HG03135 (cell line): Measurements from ENCODE around the gene PCBP4.

ENCODE experiments used
- ATAC-seq: cut with Tn5 transposase; IDR thresholded peaks from one replicate; pipeline ENCODE4 v1.9.1; 2021; ENCODE audit warnings: mild to moderate bottlenecking, moderate library complexity; ENCODE audit not compliant: unreplicated experiment

Gene PCBP4

DNA sequence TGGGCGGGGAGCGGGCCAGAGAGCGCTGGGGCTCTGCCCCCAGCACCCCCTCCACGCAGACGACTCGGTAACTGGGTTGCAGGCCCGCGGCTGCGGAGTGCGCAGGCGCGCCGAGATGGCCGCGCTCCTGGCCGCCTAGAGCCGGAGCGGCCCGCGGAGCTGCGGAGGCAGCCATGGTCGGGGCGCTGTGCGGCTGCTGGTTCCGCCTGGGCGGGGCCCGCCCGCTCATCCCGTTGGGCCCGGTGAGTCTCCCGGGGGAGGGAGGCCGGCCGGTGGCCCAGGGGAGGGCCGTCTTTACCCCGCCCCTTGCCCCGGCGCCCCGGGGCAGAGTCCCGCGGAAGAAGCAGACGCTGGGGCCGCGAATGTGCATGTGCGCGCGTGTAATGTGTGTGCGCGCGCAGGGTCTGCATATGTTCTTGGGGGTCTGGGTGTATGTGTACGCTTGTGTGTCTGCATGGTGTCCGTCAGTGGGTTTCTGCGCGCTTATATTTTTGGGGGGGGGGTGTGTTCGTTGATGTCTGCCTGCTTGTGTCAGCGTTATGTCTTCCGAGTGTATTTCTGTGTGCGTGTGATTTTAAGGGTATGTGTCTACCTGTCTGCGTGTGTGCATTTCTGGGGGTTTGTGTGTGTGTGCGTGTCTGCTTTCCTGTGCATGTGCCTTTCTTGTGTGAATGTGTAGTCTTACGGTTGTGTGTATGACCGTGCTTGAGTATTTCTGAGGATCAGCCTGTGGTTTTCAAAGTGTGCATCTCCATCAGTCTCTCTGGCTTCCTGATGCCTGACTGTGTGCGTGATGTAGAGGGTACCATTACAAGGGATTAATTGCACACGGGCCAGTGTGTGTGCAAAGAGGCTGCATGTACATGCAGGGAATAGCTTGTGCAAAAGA is 8.0 kb upstream of the PCBP4 start, which contains the start of gene ABHD14A:
TSS of gene ABHD14A (plus strand) at position 102 of the 889 bp plus-strand sequence. CDS start at position 174, 72 bp downstream.
- ATAC-seq = peak; percentile 61

DNA sequence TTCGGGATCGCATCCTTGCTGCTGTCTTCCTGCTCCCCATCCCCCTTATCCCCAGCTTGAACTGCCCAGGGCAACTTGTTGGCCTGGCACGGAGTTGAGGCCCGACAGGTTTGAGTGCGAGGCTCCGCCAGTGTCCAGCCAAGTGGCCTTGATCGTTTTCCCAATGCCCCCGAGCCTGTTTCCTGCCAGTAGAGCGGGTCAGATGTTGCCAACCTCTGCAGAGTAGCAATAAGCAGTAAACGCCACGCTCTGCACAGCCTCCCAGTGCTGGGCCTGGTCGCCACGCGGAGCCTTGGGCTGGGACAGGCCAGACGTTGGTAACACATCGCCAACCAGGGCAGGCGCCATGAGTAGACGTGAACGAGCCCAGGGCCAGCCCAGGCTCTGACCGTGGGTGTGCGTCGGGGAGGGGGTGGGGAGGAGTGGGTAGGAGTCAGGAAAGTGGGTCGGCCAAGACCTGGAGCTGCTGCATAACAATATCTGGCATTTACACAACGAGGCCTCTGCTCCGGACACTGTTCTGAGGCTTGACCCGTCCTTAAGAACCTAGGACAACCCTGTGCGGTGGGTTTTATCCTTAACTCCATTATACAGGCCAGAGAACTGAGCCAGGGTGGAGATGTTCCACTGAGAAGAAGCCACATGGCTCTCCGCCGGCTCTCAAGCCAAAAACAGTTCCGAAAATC is 7.2 kb upstream of the PCBP4 start:
- ATAC-seq = peak; percentile 2

DNA sequence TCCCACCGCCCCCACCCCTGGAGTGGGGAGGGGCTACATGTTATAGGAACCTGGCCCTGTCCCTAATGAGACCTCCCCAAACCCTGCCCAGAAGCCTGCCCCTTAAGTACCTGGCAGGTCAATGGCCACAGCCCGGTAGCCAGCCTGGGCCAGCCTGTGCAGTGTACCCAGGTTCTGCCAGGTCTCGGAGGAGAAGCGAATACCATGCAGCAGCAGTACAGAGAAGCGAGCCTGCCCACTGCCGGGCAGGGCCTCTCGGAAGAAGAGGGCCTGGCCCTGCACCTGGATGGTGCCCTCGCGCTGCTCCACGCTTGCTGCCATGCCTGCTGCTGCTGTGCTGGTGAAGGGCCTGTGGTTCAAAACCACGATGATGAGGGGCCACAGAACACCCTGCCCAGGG is 4.1 kb upstream of the PCBP4 start:
- no peak for ATAC-seq

DNA sequence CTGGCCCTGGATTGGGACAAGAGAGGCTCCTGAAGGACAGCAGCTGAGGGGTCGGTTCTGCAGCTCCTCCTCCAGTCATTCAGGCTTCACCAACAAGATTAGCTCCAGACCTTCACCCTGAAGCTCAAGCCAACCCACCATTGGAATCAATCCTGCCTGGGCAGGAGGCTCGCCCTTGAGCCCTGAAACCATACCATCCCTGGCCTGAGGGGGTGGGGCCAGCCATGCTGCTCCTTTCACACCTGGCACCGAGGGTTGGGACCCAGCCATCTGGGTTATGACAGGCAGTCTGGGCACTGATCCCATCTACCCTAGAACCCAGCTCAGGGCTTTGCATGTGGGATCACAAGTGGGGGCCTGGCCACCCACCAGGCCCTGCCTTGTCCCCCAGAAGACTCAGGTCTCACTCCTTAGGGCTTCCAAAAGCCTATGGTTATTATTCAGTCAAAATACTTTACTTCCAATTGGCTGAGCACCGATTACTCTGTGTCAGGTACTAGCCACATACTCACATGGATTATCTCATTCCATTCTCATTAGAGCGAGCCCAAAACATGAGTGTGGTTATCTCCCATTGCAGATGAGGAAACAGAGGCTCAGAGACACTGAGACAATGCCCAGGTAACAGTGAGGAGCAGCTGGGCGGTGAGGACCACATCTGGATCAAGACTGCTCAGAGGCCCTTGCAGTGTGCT is 3.5 kb upstream of the PCBP4 start:
- no peak for ATAC-seq

DNA sequence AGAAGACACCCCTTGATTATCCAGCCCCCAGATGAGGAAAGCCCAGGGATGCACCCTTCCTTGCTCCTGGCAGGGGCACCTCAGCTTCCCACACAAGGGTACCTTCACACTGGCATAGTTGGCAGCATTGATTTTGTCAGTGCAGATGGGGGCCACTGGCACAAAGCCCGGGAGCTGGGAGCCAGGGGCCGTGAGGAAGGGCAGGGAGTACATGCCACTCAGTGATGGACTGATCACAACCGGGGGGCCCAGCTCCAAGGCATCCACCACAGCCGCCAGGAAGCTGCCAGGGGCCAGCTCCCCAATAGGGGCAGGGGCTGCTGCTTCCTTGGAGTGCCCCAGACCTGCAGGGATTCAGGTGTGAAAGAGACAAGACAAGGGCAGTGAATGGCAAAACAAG is 2.6 kb upstream of the PCBP4 start:
- ATAC-seq = no peak

DNA sequence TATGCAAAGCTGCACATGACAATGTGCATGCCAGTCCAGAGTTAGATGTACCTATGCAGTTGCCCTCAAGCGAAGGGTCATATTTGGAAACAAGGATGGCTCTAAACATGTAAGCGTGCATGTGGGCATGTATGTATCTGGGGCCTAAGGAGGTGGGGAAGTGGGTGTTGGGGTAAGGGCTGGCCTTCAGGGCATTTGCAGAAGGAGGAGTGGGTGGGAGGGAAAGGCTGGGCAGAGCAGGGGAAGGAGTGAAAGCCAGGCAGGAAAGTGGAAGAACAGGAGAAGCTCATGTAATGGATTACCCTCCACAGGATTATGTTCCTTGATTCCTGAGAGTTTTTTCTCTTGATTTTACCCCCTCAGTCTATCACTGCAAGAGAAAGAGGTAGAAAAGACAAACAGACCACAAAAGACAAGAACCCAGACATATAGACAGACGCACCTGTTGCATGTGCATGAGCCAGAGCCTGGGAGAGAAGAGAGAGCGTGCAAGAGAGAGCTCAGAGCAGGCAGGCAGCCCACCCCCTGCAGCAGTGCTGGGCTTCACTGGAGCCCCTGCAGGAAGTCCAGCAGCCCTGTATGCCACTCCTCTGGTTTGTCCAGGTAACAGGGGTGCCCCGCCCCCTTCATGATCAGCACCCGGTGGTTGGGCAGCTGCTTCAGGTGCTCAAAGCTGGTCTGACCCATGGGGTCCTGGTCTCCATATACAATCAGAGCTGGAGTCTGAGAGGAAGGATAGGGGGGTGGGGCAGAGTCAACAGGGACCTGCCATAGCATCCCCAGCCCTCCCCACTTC is 1.8 kb upstream of the PCBP4 start:
- no peak for ATAC-seq

DNA sequence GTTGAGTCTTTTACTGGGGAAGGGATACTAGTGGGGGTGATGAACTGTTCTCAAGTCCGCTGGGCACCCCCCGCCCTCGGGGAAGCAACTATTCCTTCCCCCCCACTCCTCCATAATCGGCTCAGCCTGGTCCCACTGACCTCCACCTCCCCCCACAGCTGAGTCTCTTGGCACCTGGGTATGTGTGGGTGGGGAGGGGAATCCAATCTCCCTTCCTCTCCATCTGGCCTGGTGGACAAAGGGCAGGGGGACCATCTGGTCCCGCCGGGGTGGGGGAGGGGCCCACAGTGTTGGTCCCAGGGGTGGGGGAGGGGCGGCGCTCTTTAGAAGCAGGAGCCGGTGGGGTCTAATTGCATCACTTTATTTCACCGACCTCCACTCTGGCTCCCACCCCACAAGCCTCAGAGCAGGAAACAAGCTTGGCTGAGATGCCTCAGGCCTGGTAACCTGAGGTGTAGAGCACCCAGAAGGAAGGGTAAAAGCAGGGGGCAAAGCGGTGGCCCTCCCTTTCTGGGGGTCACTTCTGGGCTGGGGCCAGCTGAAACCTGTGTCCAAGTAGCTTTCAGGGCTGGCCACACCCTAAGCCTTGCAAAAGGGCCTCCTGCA is 1.0 kb upstream of the PCBP4 start:
- no peak for ATAC-seq

DNA sequence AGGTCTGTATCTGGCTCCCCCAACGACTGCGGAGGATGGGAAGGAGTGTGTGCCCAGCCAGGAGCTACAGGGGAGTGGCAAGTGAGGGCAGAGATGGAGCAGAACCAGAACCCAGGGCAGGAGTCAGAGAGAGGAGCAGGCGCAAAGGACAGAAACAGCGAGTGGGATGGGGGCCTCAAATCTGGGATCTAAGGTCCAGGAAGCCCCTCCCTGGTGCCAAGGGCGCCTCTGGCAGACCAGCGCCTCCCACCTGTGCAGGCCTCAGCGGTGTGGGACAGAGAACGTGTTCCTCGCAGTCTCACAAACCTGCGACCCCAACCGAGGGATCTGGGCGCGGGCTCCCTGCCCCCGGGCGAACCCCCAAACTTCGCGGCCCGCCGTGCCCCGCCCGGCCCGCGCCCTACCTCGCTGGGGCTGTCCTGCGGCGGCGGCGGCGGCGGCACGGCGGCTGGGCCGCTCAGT is 301 bp downstream of the PCBP4 start:
- no peak for ATAC-seq

DNA sequence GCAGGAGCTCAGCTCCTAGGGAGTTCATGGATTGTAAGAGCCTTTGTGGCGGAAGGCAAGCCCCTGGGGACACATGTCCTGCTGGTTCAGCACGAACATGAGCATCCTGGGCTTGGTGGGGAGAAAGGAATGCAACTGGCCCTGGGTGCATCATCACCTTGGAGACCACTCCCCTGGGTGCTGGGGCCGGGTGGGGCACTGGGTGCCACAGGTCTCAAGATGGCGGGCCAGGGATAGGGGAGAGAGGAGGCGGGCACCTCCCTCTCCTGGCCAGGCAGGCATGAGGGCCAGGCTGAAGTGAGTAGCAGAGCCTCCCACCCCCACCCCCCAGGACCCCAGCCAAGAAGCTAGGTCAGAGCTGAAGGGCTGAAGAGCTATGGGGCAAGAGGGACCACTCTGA is 768 bp downstream of the PCBP4 start:
- ATAC-seq = no peak

DNA sequence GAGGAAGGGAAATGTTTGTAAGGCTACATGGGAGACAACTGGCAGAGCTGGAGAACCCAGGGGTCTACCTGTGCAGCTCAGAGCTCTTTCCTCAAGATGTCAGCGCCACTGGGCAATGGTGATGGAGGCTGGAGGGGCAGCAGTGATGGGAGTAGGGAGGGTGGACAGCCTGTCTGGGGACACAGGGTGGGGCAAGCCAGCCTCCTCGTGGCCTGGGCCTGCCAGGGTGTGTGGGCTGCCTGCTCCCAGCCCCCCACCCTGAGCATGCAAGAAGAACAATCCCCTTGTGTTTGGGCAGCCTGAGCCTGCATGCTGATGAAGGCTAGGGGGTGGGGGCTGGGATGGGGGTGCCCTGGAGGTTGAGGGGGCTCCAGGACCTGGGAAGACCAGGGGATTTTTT is 1.2 kb downstream of the PCBP4 start:
- no peak for ATAC-seq

DNA sequence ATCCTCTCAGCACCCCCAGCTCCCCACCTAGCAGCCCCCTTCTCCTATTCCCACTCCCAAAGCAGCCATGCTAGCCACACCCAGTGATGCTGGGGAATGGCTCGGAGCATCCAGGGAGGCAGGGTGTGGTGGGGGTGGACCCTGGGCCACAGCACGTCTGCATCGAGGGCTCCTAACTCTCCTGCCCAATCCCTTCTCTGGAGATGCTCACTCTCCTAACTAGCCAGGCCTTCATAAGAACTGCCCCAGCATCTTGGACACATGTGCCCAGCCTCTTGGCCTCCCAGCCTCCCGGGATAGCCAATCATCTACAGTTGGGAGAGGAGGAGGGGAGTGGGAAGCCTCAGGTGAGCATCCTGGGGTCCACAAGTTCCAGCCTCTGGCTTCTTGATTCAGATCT is 2.7 kb downstream of the PCBP4 start:
- no peak for ATAC-seq

DNA sequence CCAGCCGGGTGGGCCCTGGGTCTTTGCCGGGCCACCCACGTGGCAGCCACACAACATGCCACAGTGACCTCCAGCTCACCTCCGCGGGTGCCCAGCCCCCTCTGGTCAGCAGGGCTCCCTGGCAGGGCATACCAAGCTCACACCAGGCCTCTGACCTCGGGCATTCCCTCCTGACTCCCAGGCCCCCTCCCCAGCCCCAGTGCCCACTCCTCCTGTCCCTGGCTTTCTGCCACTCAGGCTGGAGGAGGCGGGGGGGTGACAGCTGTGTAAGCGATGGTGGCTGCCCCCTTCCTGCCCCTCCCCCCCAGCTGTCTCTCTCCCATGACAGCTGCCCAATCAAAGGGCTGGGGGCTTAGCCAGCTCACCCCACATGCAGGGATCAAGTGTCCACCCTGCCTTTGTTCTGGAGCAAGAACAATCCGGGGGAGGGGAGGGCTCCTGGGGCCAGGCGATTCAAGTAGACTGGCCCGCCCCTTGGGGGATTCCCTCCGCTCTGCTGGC is 3.3 kb downstream of the PCBP4 start:
- ATAC-seq = no peak

DNA sequence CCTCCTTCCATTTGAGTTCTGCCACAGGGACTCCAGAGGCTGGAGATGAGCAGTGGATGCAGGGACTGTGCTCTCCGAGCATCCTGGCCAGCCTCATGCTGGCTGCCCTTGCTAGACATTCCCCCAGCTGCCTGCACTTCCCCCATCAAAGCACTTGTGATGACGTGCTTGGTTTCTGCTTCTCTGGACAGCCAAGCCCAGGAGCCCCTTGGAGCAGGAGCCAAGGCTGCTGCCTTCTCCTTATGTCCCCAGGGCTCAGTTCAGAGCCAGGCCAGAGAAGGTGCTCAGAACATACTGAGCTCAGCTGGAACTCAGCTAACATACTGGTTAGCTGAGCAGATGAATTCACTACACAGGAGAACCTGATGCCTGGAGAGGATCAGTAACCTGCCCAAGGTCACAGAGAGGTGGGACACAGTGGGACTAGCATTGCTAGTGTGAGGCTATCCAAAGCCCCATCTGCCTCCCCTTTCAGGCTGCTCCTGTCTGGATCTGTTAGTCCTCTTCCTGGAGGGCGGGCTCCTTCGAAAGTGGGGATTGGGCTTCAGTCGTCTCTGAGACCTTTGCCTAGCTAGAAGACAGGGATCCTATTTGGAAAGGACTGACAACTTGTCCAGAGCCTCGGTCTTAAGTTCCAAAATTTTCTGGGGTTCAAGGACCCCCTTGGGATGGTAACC is 4.3 kb downstream of the PCBP4 start:
- no peak for ATAC-seq

DNA sequence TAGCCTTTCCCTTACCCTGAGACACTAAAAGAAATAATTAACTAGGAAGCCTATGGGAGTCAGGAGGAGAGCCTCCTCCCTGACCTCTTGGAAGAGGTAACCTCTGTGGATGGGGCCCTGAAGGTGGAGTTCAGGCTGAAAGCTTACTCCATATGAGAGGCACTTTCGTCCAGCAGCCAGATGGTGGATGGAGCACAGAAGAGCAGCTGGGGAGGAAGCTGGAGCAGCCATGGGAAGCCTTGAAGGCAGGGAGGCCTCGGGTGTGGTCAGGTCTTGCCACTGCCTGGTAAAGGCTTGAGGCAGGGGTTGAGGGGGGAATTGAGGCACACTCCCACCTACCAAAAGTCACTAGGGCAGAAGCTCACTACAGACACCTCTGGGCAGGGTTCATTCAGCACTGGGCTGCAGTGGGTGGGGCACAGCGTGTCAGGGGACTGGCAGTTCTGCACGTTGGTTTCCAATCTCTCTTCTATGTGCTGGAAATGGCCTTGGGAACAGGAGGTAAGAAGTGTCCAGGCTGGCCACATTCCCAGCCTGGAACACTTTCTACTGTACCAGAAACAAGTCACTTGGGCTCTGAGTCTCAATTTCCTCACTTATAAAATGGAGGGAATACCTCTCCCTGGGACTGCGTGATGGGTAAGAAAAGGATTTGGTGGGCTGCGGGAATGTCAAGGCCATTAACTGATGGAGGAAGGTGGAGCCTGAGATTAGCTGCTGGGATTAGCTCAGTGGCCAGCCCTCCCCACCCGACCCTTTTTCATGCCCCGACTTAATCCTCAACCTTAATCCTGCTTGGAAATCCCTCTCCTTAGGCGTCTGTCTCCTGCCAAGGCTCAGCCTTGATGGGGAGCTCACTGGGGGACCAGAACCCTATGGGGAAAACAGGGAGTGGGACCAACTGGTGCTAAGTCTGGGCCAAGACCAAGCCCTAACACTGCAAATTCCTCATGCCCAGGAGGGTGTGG is 5.4 kb downstream of the PCBP4 start:
- no peak for ATAC-seq

DNA sequence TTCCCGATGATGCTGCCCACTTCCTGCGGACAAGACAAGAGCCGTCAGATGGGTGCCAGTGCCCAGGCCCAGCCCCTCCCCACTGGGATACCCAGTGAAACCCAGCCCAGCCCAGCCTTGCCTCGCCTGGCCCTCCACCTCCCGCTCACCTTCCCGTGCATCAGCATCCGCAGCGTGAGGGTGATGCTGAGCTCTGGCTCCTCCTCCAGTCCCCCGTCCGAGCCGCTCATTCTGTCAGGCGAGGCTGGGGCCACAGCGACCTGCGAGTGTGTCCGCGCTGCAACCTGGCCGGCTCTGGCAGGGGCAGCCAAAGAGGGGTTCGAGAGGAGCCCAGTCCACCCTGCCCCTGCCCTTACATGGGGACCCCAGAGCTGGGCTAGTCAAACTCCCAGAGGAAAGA is 6.2 kb downstream of the PCBP4 start:
- no peak for ATAC-seq

DNA sequence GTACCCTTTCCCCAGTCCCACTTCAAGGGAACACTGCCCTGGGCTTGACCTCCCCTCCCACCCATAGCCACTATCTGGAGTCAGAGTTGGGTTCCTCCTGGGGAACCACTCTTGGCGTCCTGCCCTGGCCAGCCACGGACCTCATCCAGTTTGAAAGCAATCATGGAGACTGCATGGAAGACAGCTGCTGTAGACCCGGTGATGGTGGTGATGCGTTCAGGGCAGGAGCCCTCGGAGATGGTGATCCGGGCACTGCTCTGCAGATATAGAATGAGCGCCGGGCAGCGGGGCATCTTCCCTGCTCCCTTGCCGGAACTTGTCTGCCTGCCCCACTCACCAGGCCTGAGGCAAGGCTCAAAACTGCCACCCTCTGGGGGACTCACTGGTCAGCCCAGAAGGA is 6.9 kb downstream of the PCBP4 start:
- ATAC-seq = no peak

DNA sequence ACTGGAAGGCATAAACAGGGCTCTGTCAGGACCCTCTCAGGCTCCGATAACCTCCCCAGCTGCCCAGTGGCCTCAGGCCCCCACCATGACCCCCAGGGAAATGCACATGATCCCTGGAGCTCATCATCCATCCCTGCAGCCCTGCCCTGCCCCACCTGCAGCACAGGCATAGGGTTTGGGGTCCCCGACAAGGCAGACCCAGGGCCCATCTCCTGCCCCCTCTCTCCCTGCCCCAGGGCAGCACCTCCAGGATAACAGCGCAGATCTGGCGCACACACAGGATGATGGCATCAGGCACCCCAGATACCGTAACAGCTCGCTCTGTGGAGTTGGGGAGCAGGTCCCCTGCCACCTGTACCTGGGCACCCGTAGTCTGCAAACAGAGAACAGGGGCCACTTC is 7.6 kb downstream of the PCBP4 start:
- ATAC-seq = no peak
